ENCODE measurements around the gene PLGRKT. TPM values are rescaled to one million over a fixed set of nuclear protein-coding genes. Genes with fewer than 3 reads are reported as not detected.
"Not testable (repeated sequence)": the region's sequence is repeated elsewhere in the genome, so short reads cannot be mapped to it uniquely, and the experiment has no call there.

Gene PLGRKT
- 33.4 TPM for polyA plus RNA-seq (ENCODE audit: insufficient read length)
- long read RNA-seq, donor 1, transcript PLGRKT-201 (6 exons, 932 nt) = major isoform, 20 of 20 reads
- long read RNA-seq, donor 1, partial matches to known transcripts = 0 of 20 reads
- long read RNA-seq, donor 1, other reads (novel, unspliced or antisense) = 0 of 20 reads
- long read RNA-seq, donor 2, transcript PLGRKT-201 (6 exons, 932 nt) = major isoform, 20 of 20 reads
- long read RNA-seq, donor 2, partial matches to known transcripts = 0 of 20 reads
- long read RNA-seq, donor 2, other reads (novel, unspliced or antisense) = 0 of 20 reads
- long read RNA-seq, donor 3, transcript PLGRKT-201 (6 exons, 932 nt) = major isoform, 18 of 18 reads
- long read RNA-seq, donor 3, partial matches to known transcripts = 0 of 18 reads
- long read RNA-seq, donor 3, other reads (novel, unspliced or antisense) = 0 of 18 reads
- long read RNA-seq, donor 4, partial matches to known transcripts = 0 of 4 reads
- long read RNA-seq, donor 4, other reads (novel, unspliced or antisense) = 0 of 4 reads
- long read RNA-seq, donor 5, transcript PLGRKT-201 (6 exons, 932 nt) = major isoform, 44 of 52 reads
- long read RNA-seq, donor 5, partial matches to known transcripts = 8 of 52 reads
- long read RNA-seq, donor 5, other reads (novel, unspliced or antisense) = 0 of 52 reads
- long read RNA-seq, donor 6, transcript PLGRKT-201 (6 exons, 932 nt) = major isoform, 18 of 18 reads
- long read RNA-seq, donor 6, partial matches to known transcripts = 0 of 18 reads
- long read RNA-seq, donor 6, other reads (novel, unspliced or antisense) = 0 of 18 reads
- long read RNA-seq, donor 7, transcript PLGRKT-201 (6 exons, 932 nt) = major isoform, 35 of 46 reads
- long read RNA-seq, donor 7, partial matches to known transcripts = 11 of 46 reads
- long read RNA-seq, donor 7, other reads (novel, unspliced or antisense) = 0 of 46 reads
- long read RNA-seq, donor 8, transcript PLGRKT-201 (6 exons, 932 nt) = major isoform, 11 of 11 reads
- long read RNA-seq, donor 8, partial matches to known transcripts = 0 of 11 reads
- long read RNA-seq, donor 8, other reads (novel, unspliced or antisense) = 0 of 11 reads

GRCh38 chr9:5437254-5438216, at the start of gene PLGRKT:
Gene PLGRKT (minus strand): TSS chr9:5437925. CDS start chr9:5431977, 5,948 bp downstream.
- DNase-seq = peak; percentile 89

DNA sequence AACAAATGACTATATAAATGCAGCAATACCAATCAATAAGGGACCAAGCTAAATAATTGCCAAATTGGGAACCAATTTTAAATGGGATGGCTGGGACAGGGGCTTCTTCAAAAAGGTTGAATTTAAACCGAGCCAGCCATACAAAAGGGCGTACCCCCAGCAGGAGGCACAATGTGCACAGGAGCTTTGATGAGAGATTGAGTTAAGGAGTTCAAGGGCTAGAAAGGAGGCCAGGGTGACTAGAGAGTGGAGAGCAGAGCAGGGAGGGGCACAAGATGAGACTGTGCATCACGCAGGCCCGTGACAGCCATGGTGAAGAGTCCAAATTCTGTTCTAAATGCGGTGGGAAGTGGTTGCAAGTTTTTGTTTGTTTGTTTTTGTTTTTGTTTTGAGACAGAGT, 49.3 kb upstream of the PLGRKT start:
- DNase-seq = no peak

DNA sequence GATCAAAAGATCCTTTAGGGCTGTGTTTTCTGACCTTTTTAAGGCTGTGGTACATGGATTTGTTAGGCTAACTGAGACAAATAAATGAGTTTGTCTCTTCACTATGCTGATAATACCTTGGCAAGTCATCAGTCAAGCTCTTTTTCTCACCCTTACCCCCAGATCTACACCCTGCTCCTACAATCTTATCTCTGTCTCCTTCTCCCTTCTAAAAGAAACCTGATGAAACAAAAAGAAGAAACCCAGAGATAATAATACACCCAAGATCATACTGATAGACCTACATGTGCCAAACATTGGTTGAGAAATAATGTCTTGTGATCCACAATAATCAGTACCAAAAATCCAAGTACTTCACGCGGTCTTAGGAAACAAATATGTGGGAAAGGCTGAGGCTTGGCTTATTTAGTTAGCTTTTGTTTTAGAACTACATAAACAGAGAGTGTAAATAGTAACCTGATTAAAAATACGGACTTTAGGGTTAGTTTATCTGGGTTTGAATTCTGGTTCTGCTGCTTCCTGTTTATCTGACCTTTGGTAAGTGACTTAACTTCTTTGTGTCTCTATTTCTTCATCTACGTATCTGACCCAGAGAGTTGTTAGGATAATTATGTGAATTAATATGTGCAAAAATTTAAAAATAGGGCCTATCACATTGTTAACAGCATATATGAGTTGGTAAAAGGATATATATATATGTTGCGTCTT, 47.8 kb upstream of the PLGRKT start:
- no peak for DNase-seq

DNA sequence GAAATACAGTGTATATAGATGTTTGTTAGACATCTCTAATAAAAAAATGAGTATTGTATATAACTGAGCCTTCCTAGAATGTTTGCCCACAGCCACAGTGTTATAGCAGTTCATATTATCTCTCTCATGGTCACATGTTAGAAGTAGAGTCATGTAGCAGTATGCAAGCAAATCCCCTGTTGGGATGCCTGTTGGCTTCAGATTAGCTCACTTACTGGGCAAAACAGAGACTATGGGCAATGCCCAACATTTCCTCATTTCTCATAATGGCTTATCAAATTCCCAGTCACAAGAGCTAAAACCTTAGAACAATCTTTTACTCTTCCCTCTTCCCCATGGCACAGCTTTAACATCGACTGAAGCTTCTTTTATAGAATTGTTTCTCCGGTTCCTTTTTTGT, 45.6 kb upstream of the PLGRKT start:
- no peak for DNase-seq

- no peak for DNase-seq
Observed at GRCh38 chr9:5482194-5482593, 44.5 kb upstream of the PLGRKT start.

GRCh38 chr9:5481322-5482040, 43.8 kb upstream of the PLGRKT start:
- no peak for DNase-seq

GRCh38 chr9:5480919-5481318, 43.2 kb upstream of the PLGRKT start:
- DNase-seq = no peak

GRCh38 chr9:5479994-5480694, 42.4 kb upstream of the PLGRKT start:
- no peak for DNase-seq

DNA sequence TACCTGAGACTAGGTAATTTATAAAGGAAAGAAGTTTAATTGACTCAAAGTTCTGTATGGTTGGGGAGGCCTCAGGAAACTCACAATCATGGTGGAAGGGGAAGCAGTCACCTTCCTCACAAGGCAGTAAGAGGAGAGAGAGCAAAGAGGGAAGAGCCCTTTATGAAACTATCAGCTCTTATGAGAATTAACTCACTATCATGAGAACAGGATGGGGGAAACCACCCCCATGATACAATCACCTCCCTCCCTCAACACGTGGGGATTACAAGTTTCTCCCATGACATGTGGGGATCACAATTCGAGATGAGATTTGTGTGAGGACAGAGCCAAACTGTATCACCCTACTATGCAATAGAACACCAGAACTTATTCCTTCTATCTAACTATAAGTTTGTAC, 40.5 kb upstream of the PLGRKT start:
- DNase-seq = no peak

- not testable (repeated sequence) for DNase-seq
Observed at GRCh38 chr9:5475611-5476010, 37.9 kb upstream of the PLGRKT start.

GRCh38 chr9:5470816-5471215, 33.1 kb upstream of the PLGRKT start:
- DNase-seq = no peak

- DNase-seq = no peak
Observed at GRCh38 chr9:5470122-5470521, 32.4 kb upstream of the PLGRKT start.

DNA sequence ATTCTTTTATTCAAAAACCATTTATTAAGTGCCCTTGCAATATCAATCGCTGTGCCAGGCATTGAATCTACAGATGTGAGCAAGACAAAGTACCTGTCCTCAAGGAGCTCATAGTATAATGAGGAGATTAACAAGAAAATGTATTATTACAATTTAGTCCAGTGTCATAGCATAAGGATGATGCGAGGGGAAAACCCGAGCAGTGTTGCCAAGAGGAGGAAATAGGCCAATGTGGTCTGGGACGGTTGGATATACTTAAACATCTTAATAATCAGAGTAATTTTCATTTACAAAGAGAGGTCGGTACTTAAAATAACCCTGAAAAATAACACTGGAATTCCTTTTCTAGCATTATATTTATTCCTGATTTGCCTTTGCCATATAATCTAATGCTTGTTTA, 31.1 kb upstream of the PLGRKT start:
- no peak for DNase-seq

GRCh38 chr9:5466766-5467165, 29.0 kb upstream of the PLGRKT start:
- DNase-seq = no peak

GRCh38 chr9:5466005-5466404, 28.3 kb upstream of the PLGRKT start:
- no peak for DNase-seq

DNA sequence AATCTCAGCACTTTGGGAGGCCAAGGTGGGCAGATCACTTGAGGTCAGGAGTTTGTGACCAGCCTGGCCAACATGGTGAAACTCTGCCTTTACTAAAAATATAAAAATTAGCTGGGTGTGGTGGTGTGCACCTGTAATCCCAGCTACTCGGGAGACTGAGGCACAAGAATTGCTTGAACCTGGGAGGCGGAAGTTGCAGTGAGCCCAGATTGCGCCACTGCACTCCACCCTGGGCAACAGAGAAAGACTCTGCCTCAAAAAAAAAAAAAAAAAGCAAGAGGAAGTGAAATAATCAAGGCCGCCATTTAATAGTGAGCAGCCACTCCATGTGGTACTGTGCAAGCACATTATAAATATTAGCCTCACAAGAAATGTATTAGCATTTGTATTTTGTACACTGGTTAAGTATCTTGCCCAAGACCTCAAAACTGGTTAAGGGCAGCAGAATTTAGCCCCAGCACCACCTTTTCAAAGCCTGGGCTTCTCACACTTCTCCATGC, 27.2 kb upstream of the PLGRKT start:
- not testable (repeated sequence) for DNase-seq

DNA sequence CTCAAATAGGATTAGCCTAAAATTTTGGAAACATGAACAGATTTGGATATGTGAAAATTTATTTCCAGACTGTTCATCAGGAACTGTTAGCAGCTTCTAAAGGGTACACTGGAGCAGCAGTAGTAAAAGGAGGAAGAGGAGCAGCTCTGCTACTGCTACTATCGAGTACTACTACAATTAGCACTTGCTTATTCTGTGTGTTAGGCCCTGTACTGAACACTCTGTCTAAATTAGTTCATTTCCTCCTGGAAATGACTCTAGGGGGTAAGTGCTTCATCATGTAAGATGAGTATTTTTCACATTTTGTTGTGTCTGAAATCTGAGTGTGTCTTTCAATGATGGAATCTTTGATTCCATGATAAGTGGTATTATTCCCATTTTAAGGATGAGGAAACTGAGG, 22.4 kb upstream of the PLGRKT start:
- DNase-seq = no peak

DNA sequence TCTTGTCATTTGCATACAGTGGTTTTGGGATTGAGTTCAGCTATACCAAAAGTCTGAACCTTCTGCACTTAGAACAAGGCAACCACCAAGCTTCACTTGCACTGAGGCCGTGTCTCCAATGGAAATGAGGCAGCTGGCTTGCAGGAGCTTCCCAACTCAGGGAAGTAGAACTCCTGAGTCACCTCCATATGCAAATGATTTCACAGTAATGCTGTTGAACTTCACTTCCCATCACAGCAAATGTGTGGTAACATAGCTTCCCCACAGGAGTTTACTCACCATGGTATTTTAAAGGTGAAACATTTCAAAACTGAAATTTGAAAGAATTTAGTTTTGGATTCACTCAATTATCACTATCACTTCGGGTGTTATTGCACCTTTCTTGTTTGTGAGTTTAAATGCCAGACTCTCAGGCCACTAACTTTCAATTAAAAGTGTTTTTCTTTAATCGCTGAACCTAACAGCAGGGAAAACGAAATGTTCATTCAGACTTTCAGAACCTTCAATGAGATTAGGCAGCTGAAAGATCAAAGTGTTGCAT, 21.6 kb upstream of the PLGRKT start:
- no peak for DNase-seq

DNA sequence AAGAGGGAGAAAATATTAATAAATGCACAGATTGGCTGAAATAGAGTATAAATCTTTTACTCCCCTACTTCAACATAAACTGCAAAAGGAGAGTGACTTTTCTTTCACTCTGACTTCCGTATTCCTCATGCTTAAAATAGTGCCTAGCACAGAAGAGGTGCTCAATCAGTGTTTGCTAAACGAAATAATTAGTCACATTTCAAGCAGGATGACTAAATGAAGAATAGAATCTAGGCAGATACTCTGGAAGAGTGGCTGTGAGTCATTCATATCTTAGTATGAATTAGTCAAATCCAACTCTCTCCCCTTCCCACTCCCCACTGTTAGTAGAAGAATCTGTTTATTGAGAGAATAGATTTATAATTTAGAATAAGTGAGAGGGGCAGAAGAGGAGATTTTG, 17.5 kb upstream of the PLGRKT start:
- no peak for DNase-seq

Measured in left kidney (tissue), 8 donors.